K562 (cell line): Measurements from ENCODE around the gene GRK4. TPM values are rescaled to one million over a fixed set of nuclear protein-coding genes. Genes with fewer than 3 reads are reported as not detected.

ENCODE experiments used
- PRDM10 ChIP-seq: fragments of 450-650 bp; IDR thresholded peaks from 2 replicates; pipeline ENCODE4 v1.6.1; 2018; ENCODE audit not compliant: partially characterized antibody
- SAP30 ChIP-seq: fragments of 200-600 bp; sonication (generic); IDR thresholded peaks from 2 replicates; pipeline ENCODE4 v1.6.1; 2012; ENCODE audit warnings: borderline replicate concordance, low read depth, mild to moderate bottlenecking, moderate library complexity, low read length, control low read depth, inconsistent platforms; ENCODE audit not compliant: insufficient read depth, poor library complexity, severe bottlenecking
- SMAD4 ChIP-seq: fragments of 250-450 bp; sonication (Bioruptor Pico); conservative IDR thresholded peaks from 2 replicates; pipeline ENCODE4 v1.8.0; 2021; ENCODE audit warnings: inconsistent platforms, mild to moderate bottlenecking, moderate library complexity
- SNAPC5 ChIP-seq: fragments of 250-450 bp; sonication (Bioruptor Pico); IDR thresholded peaks from 2 replicates; pipeline ENCODE4 v1.8.0; 2021; ENCODE audit warnings: moderate library complexity, mild to moderate bottlenecking, inconsistent platforms
- ZNF76 ChIP-seq: fragments of 250-450 bp; sonication (Bioruptor Pico); IDR thresholded peaks from 2 replicates; pipeline ENCODE4 v1.4.0; 2020; ENCODE audit warnings: mild to moderate bottlenecking, moderate library complexity, borderline replicate concordance
- polyA plus RNA-seq, 8 experiments: library from polyadenylated mRNA; depleted of rRNA in 4 of 8; stranded (reverse) in 5 of 8; unstranded in 3 of 8; fragments of >200 nt; fragmentation: Nextera tagmentation in 2 of 8; fragmentation: Illumina TruSeq in 1 of 8; extraction: Ambion mirVana in 2 of 8; extraction: Trizol in 1 of 8; gene quantifications; 2 replicates each; pipeline versions ENCODE4 v1.2.1 to v1.2.3, GENCODE V29; 2011 to 2014; ENCODE audit warnings: inconsistent platforms in 1 of 8, missing spikeins in 1 of 8
- total RNA-seq, 7 experiments: library from RNA; depleted of rRNA in 6 of 7; stranded (reverse); fragments of >200 nt in 6 of 7; fragmentation: Illumina TruSeq in 2 of 7; extraction: Trizol in 2 of 7; gene quantifications; 2 replicates each; pipeline versions ENCODE4 v1.2.1 to v1.2.3, GENCODE V29; 2011 to 2021; ENCODE audit warnings: low replicate concordance in 1 of 7

Gene GRK4
- total and polyA plus RNA-seq, 9 of the 15 experiments (the other 6 are each of a cell fraction or from before 2014, with no cell fraction given), result 1.1 to 4.8 (median 2.6) TPM

- TF ChIP-seq SMAD4 (CRISPR knock-in tag) (0 out of 2 replicates have a peak, but pooled peaks have one; percentile 7), ZNF76 (CRISPR knock-in tag) (peak; percentile 65; the same call in 1 of the 2 replicates), SNAPC5 (CRISPR knock-in tag) (no peak), PRDM10 (peak; percentile 79), SAP30 (peak; percentile 70)
Observed at GRCh38 chr4:2962614-2963174, 677 bp upstream of the GRK4 start (continued).
